Epithelial cell of prostate (primary cell): Measurements from ENCODE around the gene ORAI1.
A peak's percentile ranks its signal among the peaks of the same experiment; 100 is the strongest.
"Not testable (repeated sequence)": the region's sequence is repeated elsewhere in the genome, so short reads cannot be mapped to it uniquely, and the experiment has no call there.

Experiments used
- DNase-seq: peaks from one replicate; pipeline ENCODE4 v3.0.0-alpha.2; 2011; ENCODE audit warnings: low read depth, low spot score
- H3K27ac ChIP-seq: fragments of 450-650 bp; 2 replicates; pipeline ENCODE4 v1.5.1; 2017; ENCODE audit warnings: mild to moderate bottlenecking

Gene ORAI1

GRCh38 chr12:121602766-121603165 lies 23.6 kb upstream of the ORAI1 start:
- H3K27ac ChIP-seq: no peak overlapping the region
- no peak for DNase-seq

DNA sequence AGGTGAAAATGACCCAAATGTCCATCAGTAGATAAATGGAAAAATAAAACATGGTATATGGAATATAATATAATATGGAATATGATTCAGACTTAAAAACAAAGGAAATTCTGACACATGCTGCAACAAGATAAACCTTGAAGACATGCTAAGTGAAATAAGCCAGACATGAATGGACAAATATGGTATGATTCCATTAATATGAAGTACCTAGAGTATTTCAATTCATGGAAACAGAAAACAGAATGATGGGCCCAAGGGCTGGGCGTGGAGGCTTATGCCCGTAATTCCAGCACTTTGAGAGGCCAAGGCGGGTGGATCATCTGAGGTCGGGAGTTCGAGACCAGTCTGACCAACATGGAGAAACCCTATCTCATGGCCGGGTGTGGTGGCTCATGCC lies 22.7 kb upstream of the ORAI1 start:
- no peak overlapping the region for H3K27ac ChIP-seq
- DNase-seq: no peak

DNA sequence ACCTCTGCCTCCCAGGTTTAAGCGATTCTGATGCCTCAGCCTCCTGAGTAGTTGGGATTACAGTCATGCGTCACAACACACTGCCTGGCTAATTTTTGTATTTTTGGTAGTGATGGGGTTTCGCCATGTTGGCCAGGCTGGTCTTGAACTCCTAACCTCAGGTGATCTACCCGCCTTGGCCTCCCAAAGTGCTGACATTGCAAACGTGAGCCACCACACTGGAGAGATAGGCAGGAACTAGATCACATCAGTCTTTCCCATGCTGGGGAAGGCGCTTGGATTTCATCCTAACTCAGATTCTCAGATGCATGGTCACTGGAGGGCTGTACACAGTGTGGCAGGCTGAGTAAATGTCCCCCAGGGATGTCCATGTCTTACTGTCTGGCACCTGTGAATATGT lies 18.0 kb upstream of the ORAI1 start:
- no peak for DNase-seq
- H3K27ac ChIP-seq: no peak overlapping the region

GRCh38 chr12:121610239-121611149 lies 15.8 kb upstream of the ORAI1 start:
- DNase-seq: no peak
- H3K27ac ChIP-seq: no peak overlapping the region

DNA sequence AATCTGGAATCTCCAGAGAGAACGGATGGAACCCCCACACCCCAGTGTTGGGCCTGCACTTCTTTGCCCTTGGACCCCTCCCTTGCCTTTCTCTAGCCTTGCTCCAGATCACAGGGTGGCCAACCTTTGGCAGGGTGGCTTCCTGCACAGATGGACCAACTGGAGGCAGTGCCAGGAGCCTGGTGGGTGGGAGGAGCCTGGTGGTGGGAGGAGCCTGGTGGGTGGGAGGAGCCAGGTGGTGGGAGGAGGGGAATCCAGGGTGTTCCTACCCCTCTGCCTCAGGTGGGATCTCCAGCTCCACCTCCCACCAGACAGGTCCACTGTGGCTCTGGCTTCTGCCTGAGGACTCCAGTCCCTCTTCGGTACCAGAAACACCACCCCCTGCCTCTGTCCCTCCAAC lies 15.0 kb upstream of the ORAI1 start:
- DNase-seq: no peak
- H3K27ac ChIP-seq: no peak overlapping the region

GRCh38 chr12:121613462-121613861 lies 12.9 kb upstream of the ORAI1 start:
- H3K27ac ChIP-seq: no peak overlapping the region

GRCh38 chr12:121614872-121615467 lies 11.4 kb upstream of the ORAI1 start:
- no peak overlapping the region for H3K27ac ChIP-seq
- DNase-seq: no peak

More at GRCh38 chr12:121613462-121613861, 12.9 kb upstream of the ORAI1 start:
- DNase-seq: no peak

GRCh38 chr12:121618659-121619233 lies 7.6 kb upstream of the ORAI1 start:
- no peak overlapping the region for H3K27ac ChIP-seq
- DNase-seq: no peak

DNA sequence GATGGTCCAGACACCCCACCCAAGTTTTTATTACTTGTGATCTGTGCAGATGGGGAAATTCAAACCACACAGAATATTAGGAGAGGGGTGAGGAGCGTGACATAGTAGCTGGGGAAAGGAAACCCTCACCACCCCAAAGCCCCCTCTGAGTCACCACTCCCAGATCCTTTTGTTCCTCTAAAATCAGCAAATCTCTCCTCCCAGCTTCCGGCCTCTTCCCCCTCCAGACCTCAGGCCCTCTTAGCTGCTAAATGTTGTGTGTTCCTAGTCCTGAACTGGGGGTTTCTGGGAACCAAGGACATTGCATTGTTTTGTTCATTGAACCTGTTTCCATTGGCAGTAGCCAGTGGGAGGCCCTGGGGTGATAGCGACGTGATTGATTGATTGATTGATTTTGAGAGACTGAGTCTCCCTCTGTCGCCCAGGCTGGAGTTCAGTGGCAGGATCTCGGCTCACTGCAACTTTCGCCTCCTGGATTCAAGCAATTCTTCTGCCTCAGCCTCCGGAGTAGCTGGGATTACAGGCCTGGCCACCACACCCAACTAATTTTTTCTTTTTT lies 5.9 kb upstream of the ORAI1 start:
- no peak overlapping the region for H3K27ac ChIP-seq
- DNase-seq: no peak

- H3K27ac ChIP-seq: peak overlapping the region; percentile 71
- no peak for DNase-seq
Measured at GRCh38 chr12:121626853-121627640, 717 bp downstream of the ORAI1 start.

DNA sequence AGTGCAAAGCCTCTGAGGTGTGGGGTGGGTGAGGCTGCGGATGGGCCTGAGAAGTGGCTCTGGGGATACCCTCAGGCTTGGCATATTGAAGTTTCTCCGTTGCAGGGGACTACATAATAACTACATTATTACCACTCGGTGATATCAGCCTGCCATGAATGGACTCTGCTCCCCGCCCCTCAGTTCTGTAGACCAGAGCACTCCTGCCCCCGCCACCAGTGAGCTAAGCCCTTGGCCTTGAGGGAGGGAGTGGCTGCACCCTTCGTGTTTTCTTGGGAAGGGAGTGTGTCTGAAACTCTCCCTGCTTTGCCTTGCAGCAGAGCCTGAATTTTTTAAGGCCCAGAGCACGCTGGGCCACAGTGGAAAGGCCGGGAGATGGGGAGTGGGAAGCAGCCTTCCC lies 1.7 kb downstream of the ORAI1 start:
- DNase-seq: no peak
- H3K27ac ChIP-seq: no peak overlapping the region

DNA sequence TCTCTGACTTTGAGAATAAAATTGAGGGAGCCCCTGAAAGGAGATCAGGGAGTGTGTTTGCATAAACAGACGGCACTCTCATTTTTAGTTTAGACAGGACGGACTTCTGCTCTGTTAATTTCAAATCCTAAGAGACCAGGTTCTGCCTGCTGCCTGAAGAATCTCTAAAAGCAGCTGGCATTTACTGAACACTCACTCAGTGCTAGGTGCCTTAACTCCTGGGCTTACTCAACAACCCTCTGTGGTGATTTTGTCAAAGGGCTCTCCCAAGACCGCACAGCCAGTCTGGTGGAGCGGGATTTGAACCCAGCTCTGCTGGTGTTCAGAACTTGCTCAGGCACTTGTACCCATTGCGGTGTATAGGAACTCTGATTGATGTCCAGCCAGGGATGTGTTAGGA lies 2.2 kb downstream of the ORAI1 start:
- no peak for DNase-seq
- H3K27ac ChIP-seq: no peak overlapping the region

GRCh38 chr12:121630791-121631355 lies 4.5 kb downstream of the ORAI1 start:
- DNase-seq: no peak
- no peak overlapping the region for H3K27ac ChIP-seq

DNA sequence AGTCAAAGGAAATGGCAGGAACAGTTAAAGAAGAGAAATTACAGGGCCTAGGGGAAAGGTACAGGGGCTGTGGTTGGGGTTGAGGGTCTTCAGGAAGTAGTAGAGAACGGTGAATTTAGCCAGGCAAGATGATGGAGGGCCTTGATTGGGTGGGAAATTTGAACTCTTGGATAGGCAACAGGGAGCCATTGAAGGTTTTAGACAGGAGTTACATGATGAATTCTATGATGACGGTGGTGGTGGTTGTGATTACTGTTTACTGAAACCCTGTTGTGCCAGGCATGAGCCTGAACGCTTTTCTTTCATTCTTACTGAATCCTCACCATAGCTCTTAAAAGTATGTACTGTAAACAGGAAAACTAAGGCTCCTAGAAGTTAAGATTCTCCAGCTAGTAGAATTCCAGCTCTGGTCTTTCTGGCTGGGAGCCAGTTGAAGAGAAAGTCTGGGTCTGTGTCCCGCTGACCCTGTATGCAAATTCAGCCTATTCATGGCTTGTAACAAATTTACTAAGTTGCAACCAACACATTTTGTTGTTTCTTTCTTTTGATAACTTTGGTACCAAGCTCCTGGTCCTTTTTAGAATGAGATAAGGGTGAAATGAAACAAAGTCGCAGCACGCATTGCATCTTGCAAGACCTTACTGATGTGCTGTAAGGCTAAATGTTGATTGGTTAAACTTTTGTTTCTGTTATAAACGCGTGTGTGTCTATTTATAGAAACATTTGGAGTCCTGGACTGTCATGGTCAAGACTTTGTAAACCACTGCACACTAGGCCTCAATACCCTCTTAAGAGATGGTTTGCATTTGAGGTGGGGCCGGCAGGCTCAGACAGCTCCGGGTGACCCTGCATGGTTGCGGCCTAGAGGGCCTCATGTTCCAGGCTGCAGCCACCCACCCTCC lies 6.0 kb downstream of the ORAI1 start:
- DNase-seq: no peak
- H3K27ac ChIP-seq: no peak overlapping the region

DNA sequence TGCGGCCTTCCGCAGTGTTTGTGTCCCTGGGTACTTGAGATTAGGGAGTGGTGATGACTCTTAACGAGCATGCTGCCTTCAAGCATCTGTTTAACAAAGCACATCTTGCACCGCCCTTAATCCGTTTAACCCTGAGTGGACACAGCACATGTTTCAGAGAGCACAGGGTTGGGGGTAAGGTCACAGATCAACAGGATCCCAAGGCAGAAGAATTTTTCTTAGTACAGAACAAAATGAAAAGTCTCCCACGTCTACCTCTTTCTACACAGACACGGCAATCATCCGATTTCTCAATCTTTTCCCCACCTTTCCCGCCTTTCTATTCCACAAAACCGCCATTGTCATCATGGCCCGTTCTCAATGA lies 7.5 kb downstream of the ORAI1 start:
- not testable (repeated sequence) for DNase-seq, H3K27ac ChIP-seq

DNA sequence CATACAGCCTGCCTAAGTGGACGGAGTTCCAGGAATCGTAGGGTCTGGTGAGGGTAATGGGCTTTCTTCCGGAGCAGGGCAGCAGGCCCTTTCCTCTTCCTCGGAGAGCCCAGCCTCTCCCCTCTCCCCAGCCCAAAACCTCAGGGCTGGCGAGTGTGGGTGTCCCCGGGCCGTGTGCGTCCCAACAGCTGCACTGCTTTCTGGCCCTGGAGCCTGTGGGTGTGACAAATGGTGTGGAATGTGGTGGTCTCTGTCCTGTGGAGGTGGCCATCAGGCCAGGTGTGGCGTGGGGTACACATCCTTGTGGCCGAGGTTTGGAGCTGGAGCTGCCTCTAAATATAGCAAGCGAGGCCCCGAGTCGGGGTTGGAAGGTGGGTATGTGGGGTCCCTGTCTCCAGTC lies 8.5 kb downstream of the ORAI1 start:
- no peak overlapping the region for H3K27ac ChIP-seq

GRCh38 chr12:121637231-121637914 lies 11.0 kb downstream of the ORAI1 start:
- DNase-seq: no peak
- H3K27ac ChIP-seq: no peak overlapping the region

More for the DNA sequence above, 8.5 kb downstream of the ORAI1 start:
- no peak for DNase-seq
